Frontal cortex (tissue), 4 donors: ENCODE measurements around the gene EPN3. TPM values are rescaled to one million over a fixed set of nuclear protein-coding genes. Genes with fewer than 3 reads are reported as not detected.

Source experiments
- DNase-seq, 2 donors: peaks; one replicate each; pipeline ENCODE4 v3.0.0; 2012; ENCODE audit warnings: low spot score in 2 of 2
- FAIRE-seq: peaks from 2 replicates; lab custom pipeline; 2012; peaks lifted over from hg19 to GRCh38; lab: Jason Lieb, UNC
- total RNA-seq: library from RNA; depleted of rRNA; stranded (reverse); fragments of >200 nt; gene quantifications from one replicate; pipeline ENCODE4 v1.2.3, GENCODE V29; 2014
- donor health status: control.
- donor health status: control.
- donor health status: control.

Gene EPN3
- total RNA-seq, 1 donor from 2014 or later, result 0.41 TPM

GRCh38 chr17:50508573-50509460 is 23.7 kb upstream of the EPN3 start:
- FAIRE-seq (no peak), DNase-seq (no peak)

DNA sequence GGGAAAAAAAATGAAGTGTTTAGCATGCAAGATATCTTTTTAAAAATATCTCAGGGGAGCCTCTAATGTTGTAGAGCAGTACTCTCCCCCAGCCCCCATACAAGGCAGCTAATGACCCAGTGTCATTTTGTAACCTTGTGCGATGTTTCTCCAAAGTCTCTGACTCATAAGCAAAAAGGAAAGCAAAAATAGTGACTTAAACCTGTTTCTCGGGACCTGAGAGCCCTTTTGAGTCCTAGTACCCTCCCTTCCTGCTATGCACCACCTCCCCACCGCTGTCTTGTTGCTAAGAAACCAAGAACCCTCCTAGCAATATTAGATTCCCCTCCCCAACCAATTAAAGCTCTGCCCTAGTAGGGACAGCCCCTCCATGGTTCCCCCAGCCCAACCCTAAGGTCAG is 21.5 kb upstream of the EPN3 start:
- no peak for DNase-seq
- FAIRE-seq, result no peak

DNA sequence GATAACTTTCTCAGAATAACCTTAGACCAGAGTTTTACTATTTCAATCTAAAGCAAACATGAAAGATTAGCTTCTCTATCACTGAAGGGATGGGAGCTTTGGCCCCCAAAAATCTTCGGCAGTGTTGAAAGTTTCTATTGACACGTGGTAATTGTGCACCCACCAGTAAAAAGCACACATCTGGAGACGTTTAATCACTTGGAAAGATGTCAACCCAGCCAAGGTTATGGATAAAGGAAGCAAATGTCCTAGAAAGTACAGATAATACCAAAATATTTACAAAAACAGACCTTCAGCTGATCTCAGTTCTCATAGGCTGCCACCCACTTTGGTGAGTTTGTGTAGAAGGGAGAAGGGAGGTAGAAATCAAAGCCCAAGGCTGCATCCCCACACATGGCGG is 19.0 kb upstream of the EPN3 start:
- FAIRE-seq (no peak), DNase-seq (no peak)

GRCh38 chr17:50514388-50514787 is 18.1 kb upstream of the EPN3 start:
- FAIRE-seq (no peak), DNase-seq (no peak)

DNA sequence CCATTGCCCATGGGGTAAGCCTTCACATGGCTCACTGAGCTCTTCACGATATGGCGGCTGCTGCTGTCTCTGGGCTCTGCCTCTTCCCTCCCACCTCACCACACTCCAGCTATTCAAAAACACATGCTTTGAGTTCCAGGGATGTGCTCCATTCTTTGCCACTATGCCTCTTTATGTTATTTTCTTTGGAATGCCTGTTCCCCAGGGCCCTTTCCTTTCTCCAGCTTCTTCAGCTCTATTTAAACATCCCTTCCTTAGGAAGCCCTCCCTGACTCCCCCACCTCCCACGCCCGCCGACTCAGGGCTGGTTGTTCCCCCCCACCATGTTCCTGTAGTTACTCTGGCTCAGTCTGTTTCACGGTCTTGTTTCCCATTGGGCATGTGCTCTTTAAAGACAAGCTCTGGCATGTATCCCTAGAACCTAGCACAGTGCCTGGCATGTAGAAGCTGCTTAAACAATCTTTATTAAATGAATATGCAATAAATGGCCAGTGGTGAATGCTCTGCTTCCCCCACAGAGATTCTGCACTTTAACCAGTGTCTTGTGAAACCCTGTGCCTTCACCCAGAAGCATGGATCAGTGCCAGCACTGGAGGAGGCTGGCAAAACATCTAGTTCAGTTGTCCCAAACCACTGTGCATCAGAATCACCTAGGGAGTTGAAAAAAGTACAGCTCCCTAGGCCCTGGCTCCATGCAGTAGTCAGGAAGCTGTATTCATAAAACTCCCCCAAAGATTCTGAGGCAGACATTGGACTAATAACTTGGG is 17.4 kb upstream of the EPN3 start:
- no peak for DNase-seq
- FAIRE-seq, result no peak

DNA sequence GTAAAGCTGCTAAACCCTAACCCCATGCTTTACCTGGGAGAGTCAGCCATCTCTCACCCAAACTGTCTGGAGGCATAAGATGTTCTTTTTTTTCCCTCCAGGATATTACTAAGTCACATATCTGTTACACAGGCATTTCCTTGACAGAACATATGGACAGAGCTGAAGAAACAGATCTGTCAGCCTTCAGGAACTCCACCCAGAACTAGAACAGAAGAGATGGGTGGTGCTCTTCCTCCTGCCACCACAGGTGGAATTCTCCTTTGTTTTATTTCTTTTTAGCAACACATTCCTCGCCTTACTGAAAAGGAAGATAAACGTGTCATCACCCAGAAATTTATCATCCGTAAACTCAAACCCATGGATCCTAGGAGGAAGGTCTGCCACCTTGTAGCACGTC is 15.5 kb upstream of the EPN3 start:
- DNase-seq (no peak), FAIRE-seq (no peak)

GRCh38 chr17:50517504-50518383 is 14.8 kb upstream of the EPN3 start:
- DNase-seq (no peak), FAIRE-seq (no peak)

DNA sequence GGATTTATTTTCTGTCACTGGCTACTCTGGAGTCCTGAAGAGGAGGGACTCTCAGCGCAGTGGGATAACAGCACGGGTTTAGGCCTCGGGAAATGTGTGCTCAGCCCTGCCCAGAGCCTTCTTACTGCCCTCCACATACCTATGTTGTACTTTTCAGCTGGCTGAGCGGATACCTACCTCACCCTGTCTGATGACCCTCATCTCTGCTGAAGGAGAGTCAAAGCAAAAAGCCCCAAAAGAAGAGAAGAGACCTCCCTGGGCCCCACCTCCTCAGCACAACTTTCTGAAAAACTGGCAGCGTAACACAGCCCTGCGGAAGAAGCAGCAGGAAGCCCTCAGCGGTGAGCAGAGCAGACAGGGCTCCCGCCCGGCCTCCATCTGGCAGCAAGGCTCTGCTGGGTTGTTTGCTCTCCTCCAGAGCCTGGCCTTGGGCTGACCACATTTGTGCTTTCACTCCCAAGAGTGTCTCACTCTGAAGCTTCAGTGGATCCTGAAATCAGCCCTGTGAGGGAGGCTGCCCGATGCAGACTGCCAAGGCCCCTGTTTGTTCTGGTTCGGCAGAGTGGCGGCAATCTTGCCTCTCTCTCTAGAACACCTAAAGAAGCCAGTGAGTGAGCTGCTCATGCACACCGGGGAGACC is 14.0 kb upstream of the EPN3 start:
- FAIRE-seq, result no peak

GRCh38 chr17:50519141-50519834 is 13.2 kb upstream of the EPN3 start:
- DNase-seq (no peak), FAIRE-seq (no peak)

More for the DNA sequence above, 14.0 kb upstream of the EPN3 start:
- DNase-seq, result no peak

- no peak for DNase-seq
- FAIRE-seq, result no peak
Observed at GRCh38 chr17:50520483-50520882, 12.1 kb upstream of the EPN3 start.

DNA sequence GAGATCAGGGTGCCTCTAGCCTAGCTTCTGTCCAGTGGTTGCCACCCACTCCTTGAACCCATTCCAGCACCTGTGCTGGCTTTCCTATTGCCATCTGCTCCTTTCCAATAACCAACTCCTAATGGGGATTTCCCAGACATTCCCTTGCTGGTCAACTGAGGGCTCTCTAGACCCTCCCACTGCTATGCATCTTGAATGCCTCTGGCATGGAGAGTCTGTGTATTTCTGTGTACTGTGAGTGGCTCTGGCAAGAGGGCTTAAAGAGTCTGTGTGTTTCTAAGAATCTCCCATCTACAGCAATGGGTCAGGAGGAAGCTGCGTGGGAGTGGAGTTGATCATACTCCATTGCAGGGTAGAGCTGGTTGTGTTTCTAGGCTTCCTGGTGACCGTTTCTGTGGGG is 11.0 kb upstream of the EPN3 start:
- DNase-seq (no peak), FAIRE-seq (no peak)

GRCh38 chr17:50522766-50523165 is 9.8 kb upstream of the EPN3 start:
- DNase-seq (no peak), FAIRE-seq (no peak)

- DNase-seq, result no peak
- no peak for FAIRE-seq
Observed at GRCh38 chr17:50523208-50523607, 9.3 kb upstream of the EPN3 start.

DNA sequence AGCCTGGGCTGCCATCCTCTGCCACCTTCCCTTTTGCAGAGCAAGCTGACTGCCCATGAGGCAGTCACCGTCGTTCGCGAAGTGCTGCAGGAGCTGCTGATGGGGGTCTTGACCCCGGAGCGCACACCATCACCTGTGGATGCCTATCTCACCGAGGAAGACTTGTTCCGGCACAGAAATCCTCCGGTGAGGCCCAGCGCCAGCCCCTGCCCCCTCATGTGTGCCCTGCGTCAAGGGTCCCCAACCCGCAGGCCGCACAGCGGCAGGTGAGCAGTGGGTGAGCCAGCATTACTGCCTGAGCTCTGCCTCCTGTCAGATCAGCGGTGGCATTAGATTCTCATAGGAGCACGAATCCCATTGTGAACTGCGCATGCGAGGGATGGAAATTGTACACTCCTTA is 7.7 kb upstream of the EPN3 start:
- DNase-seq (no peak), FAIRE-seq (no peak)

DNA sequence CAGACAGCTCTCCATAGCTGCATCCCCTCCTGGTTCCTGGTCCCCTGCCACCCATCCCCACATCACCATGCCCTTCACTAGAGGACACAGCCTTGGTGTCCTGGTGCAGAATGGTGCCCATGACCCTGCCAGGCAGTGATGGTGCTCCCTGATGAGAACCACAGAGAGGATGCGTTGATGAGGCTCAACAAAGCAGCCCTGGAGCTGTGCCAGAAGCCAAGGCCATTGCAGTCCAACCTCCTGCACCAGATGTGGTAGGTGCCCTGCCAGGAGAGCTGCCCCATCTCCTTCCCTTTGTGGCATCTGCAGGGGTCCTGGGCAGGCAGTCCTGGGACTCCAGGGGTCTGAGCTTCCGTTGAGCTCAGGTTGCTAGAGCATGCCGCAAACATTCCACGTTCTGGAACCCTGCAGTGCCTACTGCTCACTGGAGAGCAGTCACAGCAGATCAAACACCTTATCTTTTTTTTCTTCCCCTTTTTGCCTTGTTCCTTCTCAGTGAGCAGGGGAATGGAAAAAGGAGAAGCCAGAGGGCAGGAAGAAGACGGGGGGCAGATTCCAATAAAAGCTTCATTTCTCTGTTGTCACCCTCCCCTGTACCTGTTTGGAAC is 5.3 kb upstream of the EPN3 start:
- FAIRE-seq, result no peak
- no peak for DNase-seq

DNA sequence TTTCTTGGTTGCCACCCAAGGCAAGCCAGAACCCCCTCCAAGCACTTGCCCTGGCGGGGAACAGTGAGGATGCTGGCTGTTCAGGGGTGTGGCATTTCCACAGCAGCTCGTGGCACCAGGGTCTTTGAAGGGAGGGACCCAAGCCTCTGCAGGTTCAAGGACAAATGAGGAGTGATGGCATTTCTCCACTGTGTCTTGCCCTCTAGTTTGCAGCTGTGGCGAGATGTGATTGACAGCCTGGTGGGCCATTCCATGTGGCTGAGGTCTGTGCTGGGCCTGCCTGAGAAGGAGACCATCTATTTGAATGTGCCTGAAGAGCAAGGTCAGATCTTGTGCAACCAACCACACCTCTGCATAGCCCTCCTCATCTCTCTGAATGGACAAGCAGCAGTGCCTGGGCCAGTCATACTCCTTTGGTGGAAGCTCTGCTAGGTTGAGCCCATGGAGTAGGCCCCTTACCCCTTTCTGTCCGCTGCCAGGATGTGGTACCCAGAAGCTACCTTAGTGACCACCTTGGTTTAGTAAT is 4.5 kb upstream of the EPN3 start:
- DNase-seq (no peak), FAIRE-seq (no peak)

- DNase-seq, result no peak
- no peak for FAIRE-seq
Observed at GRCh38 chr17:50529849-50530248, 2.7 kb upstream of the EPN3 start.

- no peak for FAIRE-seq
Observed at GRCh38 chr17:50531428-50532025, 1.0 kb upstream of the EPN3 start.

More at GRCh38 chr17:50531428-50532025, 1.0 kb upstream of the EPN3 start:
- no peak for DNase-seq
